ENCODE measurements around the gene LRRC55. TPM values are rescaled to one million over a fixed set of nuclear protein-coding genes. Genes with fewer than 3 reads are reported as not detected.

LRRC55 gene
- polyA plus RNA-seq, 4 donors: 6.4 to 6.6 (median 6.4) TPM

DNA sequence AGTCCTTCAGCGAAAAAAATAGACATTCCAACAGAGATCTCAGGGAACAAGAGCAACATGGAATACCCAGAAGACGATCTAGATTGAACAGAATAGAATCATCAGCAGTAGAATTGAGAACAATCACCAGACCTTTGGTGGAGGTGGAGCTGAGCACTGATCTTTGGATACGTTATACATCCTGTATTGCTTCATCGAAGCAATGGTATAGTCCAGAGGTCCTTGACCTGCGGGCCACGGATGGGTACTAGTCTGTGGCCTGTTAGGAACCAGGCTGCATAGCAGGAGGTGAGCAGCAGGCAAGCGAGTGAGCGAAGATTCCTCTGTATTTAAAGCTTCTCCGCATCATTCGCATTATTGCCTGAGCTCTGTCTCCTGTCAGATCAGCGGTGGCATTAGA is 17.6 kb downstream of the LRRC55 start:
- DNase-seq (ENCODE audit: low read depth in 4 of 4, low spot score in 3 of 4): no peak

DNA sequence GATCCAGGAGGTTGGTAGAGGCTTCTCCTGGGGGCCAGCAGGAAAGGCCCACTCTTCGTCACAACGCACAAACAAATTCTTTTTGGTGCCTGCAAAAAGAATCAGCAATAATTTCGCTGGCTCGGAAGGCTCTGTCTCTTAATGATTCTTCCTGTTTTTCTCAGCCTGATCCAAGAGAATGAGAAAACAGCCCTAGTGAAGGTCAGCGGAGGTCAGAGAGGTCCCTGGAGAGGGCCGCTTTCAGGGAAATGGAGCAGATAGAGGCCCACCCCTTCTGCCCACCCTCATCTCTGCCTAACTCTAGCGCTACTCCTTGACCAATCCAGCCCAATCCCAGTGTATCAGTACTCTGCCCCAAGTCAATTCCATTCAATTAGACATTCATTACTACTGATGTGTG is 19.2 kb downstream of the LRRC55 start:
- DNase-seq (ENCODE audit: low read depth in 4 of 4, low spot score in 3 of 4): no peak

DNA sequence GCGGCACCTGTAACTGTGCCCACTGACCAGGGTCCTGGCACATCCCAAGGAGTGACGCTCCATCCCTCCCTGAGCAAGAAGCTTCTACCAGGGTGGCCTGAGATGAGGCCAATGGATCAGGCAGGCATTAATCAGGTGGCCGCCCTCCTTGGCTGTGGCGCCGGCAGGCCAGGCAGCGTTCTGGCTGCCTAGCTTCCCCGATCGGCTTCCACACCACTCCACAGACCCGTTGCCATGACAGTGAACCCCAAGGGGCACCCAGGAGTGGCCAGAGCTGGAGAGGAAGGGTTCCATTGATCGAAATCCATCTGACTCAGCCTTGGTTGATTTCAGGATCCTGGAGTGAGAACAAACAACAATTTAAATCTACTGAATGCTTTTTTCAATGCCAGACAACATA is 20.5 kb downstream of the LRRC55 start:
- DNase-seq (ENCODE audit: low read depth in 4 of 4, low spot score in 3 of 4): no peak

DNA sequence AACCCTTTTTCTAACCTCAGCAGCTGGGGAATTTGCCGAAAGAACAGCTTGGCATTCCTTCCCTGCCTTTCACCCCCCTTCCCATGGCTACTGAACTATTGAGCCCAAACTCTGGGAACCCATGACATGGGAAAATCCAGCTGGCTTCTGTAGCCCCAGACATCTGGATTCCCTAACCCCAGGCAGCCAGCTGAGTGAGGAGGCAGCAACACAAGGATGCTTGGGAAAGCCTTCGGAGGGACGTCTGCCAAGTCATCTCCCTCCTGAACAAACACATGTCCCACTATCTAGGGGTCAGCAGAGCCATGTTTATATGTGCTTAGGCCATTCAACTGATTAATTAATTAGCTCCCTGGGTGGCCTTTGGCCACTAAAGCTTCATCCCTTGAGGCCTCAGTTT is 21.6 kb downstream of the LRRC55 start:
- peak in 1 of 4 donors; percentile 51 for DNase-seq (ENCODE audit: low read depth in 4 of 4, low spot score in 3 of 4)

DNA sequence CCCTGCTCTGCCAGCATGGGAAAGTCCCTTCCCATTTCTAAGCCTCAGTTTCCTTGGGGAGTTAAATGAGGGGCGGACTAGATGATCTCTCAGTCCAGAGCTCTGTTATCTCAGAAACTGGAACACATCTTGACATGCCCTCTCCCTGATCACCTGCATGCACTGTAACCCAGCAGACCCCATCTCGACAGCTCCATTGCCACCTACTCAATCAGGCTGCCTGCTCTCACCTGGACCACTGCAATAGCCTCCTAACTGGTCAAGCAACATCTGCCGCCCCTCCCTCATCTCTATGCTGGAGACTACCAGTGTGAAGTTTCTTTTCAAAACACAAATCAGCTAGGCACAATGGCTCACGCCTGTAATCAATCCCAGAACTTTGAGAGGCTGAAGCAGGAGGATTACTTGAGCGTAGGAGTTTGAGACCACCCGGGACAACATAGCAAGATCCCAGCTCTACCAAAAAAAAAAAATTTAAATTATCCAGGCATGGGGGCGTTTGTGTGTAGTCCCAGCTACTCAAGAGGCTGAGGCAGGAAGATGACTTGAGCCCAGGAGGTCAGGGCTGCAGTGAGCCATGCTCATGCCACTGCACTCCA is 22.2 kb downstream of the LRRC55 start:
- no peak for DNase-seq (ENCODE audit: low read depth in 4 of 4, low spot score in 3 of 4)

DNA sequence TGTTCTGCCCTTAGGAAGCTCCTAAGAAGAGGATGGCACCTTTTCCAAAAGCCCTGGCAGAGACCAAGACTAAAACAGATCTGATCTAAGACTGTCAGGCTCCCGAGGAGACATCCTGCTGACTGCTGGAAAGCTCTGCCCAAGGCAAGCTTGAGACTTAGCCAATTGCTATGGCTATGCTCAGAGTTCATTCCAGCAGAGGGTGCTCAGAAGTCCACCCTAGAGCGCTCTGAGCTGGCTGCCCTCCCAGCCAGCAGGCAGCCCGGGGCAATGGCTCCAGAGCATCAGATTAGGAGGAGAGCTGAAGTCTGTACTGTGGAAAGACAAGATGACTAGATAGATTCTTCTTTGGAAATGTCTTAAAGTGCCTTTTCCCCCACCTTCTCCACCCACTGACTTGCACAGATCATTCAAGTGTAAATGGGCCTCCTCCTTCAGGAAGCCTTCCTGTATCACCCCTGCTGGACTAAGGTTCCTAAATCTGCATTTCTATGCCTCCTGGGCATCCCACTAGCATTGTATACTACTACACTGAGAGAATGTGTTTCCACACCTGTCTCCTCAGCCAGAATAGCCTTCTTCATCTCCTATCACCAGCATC is 23.4 kb downstream of the LRRC55 start:
- DNase-seq (ENCODE audit: low read depth in 4 of 4, low spot score in 3 of 4): no peak

DNA sequence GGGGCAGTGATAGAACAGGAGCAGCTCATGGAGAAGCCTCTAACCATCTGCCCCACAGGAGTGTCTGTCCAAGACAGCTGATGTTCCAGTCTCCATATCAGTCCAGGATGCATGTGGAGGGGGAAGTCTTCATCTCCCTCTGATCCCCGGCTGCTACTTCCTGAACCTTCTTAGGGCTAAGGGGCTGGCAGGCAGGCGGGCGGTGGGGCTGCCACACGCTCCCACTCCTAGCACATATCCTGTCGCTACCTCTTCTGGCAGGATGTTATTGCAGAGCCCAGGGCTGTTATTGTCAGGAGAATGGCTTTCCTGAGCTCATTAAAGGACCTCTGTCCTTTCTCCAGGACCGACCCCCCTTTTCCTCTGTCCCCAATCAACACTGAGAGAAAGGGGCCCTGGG is 25.4 kb downstream of the LRRC55 start:
- DNase-seq (ENCODE audit: low read depth in 4 of 4, low spot score in 3 of 4): no peak

DNA sequence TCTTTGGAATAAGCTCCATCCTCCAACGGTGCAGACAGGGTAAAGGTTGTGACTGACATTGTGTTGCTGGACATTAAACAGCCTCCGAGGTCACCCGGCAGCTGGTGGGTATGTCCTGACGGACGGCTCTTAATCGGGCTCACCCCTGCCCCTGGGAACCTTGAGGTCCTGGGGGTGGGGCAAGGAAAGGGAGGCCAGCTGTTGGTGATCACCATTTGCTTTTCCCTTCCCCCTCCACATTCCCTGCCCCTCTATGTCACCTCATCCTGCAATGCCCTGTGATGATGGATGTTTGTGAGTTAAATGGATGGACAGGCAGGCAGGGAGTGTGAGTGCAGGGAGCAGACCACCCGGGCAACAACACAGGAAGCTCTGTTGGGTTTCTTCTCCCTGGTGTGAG is 29.0 kb downstream of the LRRC55 start:
- DNase-seq (ENCODE audit: low read depth in 4 of 4, low spot score in 3 of 4): no peak

DNA sequence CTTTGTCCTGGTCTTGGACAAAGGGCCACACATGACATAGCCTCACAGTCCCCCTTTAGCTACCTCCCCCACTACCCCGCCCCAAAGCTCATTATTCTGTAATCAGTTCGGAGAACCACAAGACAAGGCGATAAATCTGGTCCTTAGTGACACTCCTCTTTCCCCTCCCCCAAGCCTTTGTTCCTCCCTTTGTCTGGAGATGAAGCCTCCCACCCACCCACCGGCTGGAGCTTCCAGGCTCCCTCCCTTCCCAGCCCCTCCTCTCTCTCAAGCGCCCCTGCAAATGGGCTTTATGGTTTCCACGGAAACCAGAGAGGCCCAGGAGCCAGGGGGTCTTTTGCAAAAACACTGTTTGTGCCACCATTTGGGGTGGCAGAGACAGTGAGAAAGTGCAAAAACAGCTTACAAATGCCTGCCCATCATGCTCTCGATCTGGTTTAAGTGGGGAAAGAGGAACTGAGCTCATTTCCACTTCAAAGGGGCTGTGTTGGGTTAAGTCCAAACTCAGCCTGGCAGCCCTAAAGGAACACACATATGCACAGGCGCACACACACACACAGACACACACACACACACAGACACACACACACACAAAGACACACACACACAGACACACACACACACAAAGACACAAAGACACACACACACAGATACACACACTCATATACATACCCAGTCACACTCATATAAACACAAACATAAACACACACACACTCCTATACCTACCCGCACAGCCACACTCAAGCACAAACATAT is 31.8 kb downstream of the LRRC55 start:
- peak in 3 of 4 donors; percentile 58 to 63 (median 60) for DNase-seq (ENCODE audit: low read depth in 4 of 4, low spot score in 3 of 4)

DNA sequence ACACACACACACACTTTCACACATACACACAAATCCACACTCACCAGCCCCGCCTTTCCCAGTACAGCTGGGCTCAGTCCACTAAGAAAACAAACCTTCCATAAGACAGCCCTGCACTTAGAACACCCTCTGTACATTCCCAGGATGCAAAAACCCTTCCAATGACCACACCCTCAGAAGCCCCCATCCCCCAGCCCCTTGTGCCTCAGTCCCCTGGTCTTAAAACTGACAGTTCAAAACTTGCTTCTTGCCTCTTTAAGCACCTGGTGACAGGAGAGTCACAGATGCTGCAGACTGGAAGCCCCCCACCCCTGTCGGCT is 32.3 kb downstream of the LRRC55 start:
- no peak for DNase-seq (ENCODE audit: low read depth in 4 of 4, low spot score in 3 of 4)

DNA sequence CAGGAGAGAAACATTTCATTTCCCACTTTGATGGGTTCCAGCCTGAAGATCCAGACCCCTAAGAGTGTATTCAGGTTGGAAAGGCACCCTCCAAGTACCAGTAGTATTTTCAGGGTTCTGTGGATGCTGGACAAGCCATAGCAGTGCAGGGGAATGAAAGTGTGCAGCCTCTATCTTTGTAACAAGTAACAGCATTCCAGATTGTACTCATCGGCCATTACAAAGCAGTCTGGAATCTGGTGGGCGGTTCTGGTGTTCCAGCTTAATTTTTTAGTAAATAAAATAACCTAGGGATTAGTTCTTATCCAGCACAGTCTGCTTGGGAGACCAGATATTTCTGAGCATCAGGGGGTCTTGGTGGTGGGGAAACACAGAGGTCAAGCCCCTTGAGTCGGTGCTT is 32.7 kb downstream of the LRRC55 start:
- DNase-seq (ENCODE audit: low read depth in 4 of 4, low spot score in 3 of 4): no peak

DNA sequence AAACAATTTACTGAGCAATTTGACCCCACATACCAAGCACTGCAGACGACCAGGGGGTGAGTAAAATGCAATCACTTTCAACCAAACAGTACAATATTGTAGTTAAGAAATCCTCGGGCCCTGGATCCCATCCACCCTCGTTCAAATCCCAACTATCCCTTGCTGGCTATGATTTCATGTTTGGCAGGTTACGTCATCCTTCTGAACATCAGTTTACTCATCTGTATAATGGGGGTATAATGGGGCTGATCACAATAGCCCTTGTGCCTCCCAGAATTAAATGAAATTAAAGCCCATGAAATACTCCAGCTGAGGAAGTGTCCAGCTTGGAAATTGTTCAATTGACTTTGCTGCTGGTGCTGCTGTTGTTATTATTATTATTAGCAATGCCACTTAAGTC is 34.7 kb downstream of the LRRC55 start:
- DNase-seq (ENCODE audit: low read depth in 4 of 4, low spot score in 3 of 4): no peak

DNA sequence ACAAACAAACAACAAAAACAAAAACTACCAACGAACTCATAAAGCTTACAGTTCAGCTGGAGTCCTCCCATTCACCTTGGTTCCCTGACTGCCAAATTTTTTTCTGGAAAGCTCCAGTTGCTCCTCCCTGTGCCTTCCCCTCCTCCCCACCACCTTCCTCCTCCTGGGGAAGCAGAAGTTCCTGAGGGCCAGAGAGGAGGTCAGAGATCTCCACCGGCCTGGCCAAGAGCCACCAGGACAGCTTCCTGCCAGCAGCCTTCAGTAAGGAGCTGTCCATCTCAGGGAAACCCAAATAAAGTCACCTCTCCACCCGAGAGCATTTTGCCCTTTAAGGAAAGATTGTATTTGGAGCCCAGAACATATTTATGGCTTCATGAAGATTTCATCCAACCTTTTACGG is 35.3 kb downstream of the LRRC55 start:
- DNase-seq (ENCODE audit: low read depth in 4 of 4, low spot score in 3 of 4): no peak

DNA sequence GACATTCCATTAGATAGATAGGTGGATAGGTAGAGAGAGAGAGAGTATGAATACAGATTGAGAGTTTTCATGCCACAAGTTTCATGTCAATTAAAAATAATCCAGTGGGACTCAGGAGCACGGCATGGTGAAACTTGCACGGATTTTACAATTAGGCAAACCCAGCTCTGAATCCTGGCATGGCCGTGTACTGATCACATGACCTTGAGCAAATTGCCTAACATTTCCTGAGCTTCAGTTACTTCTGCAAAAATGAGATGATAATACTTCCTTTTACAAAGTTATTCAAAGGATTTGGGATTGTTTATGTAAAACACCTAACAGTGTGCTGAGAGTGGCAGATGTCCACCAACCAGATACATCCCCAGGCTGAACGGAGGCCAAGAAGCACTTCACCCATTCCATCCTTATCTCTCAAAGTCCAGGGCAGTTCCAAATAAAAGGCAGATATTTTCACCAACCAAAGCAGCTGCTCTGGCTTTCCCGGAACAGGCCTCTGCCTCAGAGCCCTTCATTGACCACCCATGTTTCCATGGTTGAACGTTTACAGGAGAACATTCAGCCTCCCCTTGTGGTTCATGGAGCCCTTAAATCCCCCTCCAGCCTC is 37.4 kb downstream of the LRRC55 start:
- DNase-seq (ENCODE audit: low read depth in 4 of 4, low spot score in 3 of 4): no peak

DNA sequence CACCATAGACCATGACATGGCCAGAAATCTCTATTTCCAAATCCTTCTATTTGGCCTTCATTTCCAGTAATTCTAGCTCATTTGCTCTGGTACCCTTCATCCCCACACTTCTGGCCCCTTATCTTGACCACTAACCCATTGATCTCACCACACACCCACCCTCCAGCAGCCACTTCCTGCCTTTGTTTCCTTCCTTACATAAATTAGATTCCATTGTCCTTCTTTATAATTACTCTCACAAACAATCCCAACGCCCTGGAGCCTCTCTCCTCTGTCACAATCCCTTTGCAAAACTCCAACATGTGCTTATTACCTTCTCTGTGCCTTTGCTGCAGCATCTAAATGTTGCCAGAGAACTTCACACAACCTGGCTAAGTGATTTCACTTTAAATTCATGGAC is 40.5 kb downstream of the LRRC55 start:
- DNase-seq (ENCODE audit: low read depth in 4 of 4, low spot score in 3 of 4): no peak

DNA sequence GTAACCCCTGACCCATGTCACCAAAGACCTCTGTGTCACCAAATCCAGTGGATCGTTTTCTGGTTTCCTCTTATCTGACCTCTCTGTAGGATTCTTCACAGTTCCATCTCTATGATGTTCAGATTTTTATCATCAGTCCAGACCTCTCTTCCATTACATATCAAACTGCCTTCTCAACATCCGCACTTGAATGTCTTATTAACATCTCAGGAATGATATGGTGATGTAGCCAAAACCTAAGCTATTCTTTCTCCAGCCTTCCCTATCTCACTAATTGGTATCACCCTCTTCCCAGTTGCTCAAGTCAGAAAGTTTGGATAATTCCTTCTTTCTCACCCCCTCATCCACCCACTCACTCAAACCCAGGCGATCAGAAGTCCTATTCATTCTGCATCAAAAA is 41.8 kb downstream of the LRRC55 start:
- DNase-seq (ENCODE audit: low read depth in 4 of 4, low spot score in 3 of 4): no peak

DNA sequence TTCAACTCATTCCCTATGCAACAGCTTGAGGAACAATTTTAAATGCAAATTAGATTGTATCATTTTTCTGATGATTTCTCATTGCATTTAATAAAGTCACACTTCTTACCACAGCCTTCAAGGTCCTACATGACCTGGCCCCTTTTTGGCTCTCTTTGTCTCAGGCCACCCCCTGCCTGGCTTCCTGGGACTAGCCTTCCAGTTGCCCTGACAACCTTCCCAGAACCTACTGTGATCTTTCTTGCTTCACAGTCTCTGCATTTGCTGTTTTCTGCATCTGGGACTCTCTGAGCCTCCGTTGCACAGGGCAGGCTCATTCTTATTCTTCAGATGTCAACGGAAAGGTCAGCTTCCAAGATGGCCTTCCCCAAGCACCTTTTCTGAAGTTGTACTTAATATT is 42.4 kb downstream of the LRRC55 start:
- no peak for DNase-seq (ENCODE audit: low read depth in 4 of 4, low spot score in 3 of 4)

DNA sequence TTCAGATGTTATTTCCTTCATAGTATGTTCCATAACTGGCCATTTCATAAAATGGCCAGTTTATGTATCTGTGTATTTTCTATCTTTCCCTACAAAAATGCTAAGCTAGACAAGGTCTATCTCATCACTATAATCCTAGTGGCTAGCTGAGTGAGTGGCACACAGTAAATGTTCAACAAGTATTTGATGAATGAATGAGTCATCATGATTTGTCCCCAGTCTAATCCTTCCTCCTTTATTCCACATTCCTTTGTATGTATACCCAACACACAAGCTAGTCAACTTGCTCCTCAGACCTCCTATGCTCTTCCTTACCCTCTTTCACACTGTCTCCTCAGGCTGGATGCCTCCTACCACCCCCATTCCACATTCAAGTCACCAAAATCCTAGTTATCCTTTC is 42.8 kb downstream of the LRRC55 start:
- no peak for DNase-seq (ENCODE audit: low read depth in 4 of 4, low spot score in 3 of 4)

DNA sequence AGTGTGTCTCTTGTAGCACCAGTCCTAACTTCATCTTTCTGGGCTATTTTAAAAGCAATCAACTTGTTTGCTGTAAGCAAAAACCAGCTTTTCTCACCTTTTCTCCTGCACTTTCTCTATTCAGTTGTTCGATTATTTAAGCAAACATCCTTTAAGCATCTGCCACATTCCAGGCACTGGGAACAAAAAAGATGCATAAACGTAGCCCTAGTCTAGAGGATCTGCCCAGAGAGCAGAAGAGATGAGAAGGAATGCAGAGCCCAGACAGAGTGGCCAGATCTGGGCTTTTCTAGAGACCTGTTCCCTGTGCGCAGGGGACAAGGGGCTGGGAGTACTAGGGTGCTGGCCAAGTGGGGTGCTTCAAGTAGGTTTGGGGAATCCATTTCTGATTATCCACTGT is 46.8 kb downstream of the LRRC55 start:
- DNase-seq (ENCODE audit: low read depth in 4 of 4, low spot score in 3 of 4): no peak

DNA sequence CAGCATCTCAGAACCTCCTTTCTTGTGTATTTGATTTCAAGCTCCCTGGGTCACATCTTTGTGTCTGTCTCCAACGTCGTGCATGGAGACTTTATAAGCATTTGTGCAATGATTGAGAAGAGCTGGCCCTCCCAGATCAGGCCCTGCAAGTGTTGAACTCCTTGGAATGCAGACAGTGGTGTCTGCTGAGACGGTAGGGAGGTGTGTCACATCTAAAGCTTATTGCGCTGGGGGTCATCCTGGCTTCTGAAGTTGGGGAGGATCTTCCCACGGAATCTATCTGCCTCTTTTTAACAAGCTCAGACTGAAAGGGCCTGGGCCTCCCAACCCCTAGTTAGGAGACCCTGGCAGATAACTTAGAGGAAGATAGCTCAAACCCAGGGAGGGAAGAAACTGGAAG is 48.6 kb downstream of the LRRC55 start:
- no peak for DNase-seq (ENCODE audit: low read depth in 4 of 4, low spot score in 3 of 4)

DNA sequence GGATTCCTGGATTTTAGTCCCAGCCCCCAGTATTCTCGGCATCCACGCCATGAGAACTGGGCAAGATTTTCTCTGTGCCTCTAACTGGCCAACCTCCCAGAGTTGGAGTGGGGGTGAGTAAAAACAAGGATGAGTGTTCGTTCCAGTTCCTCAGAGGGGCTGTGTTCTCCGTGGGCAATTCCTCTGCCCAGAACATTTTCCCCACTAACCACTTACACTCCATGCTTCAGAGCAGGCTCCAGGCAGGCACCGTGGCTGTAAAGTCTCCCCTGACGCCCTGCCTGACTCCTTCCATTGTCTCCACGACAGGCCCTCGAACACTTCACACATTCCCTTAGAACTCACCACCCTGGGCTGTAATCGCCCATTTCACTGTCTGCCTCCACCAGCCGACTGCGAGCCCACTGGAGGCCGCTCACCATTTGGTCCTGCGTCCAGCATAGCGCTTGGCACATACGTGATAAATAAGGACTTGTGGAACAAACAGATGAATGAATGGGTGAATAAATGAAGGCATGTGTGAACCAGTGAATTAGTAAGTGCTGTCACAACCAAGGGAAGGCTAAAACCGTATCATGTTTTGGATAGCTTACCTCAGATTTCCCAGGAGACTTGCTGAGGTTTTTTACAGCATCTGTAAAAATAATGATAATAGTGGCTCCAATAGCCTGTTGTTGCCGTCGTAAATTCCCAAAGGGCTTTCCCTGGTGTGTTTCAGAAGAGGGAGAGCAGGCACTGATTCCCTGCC is 49.2 kb downstream of the LRRC55 start:
- no peak for DNase-seq (ENCODE audit: low read depth in 4 of 4, low spot score in 3 of 4)

Measured in right renal pelvis (tissue), 4 donors.